NB4 (cell line): ENCODE measurements around the gene AMELX.

Experiments used
- DNase-seq: peaks from one replicate; pipeline ENCODE4 v3.0.0; 2010; ENCODE audit warnings: low read depth
- H3K4me3 ChIP-seq: one replicate; pipeline ENCODE4 v1.5.1; 2011; ENCODE audit warnings: mild to moderate bottlenecking, low read depth, low read length, moderate library complexity
- CTCF ChIP-seq: IDR thresholded peaks from one replicate; pipeline ENCODE4 v1.5.1; 2012; ENCODE audit warnings: low read depth, low read length
- MAX ChIP-seq: IDR thresholded peaks from 2 replicates; pipeline ENCODE4 v1.6.1; 2011; ENCODE audit warnings: low read depth, low read length
- MYC ChIP-seq: IDR thresholded peaks from 2 replicates; pipeline ENCODE4 v1.6.1; 2011; ENCODE audit warnings: low read depth, low read length
- POLR2A ChIP-seq: IDR thresholded peaks from 2 replicates; pipeline ENCODE4 v1.6.1; 2011; ENCODE audit warnings: mild to moderate bottlenecking; ENCODE audit not compliant: insufficient read length; ENCODE audit errors: extremely low read depth

AMELX gene

GRCh38 chrX:11309220-11309619 is 16.0 kb downstream of the AMELX start:
- DNase-seq: no peak
- no peak overlapping the region for H3K4me3 ChIP-seq
- TF ChIP-seq MYC: no peak

DNA sequence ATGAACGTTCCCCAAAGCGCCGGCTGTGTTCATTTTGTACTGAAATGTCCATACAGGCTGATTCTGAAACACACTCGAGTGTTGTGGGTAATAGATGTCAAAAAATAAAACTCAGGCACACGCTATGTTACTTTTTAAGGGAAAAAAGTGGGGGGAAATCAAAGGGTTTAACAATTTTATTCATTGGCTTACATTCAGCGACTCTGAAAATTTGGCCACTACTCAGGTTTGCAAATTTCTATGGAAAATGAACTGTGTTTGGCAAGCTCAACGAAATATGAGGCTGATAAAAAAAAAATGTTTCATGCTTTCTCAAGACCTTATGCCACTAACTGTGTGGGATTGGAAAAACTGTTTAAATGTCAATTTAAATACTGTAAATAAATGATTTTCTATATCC is 18.5 kb downstream of the AMELX start:
- no peak overlapping the region for H3K4me3 ChIP-seq

DNA sequence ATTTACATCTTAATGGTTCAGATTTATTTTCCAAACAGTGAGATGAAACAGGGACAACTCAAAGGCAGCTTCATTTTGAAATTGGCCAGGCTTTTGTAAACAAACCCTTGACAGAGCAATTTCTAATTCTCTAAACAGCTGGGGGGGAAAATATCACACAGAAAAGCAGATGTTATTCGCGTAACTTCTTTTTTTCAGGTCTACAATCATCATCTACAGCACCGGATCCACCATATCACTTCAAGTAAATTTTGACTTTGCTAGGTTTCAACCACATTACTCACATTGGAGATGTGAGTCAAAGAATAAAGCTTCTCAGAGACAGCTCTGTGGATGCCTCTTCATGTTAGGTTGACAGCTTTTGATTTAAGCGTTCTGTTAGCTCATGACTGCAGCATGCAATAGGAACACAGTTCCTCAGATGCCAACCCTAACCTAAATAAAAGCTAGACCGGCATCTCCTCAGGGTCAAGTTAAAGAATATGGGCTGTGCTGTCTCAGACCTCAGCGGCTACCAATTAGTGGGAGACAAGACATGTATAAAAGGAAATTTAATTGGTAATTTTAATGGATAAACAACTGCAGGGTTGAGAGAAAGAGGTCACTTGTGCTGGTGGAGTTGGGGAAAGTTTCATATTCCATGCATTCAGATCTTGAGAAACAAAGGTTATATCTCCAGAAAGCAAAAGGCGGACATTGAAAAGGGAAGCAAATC is 26.8 kb downstream of the AMELX start:
- H3K4me3 ChIP-seq: no peak overlapping the region
- no peak for TF ChIP-seq POLR2A
- no peak for TF ChIP-seq MAX
- no peak for TF ChIP-seq MYC
- TF ChIP-seq CTCF: no peak
- no peak for DNase-seq

More for the DNA sequence above, 18.5 kb downstream of the AMELX start:
- TF ChIP-seq MYC (no peak), CTCF (no peak), MAX (no peak), POLR2A (no peak)
- DNase-seq: no peak

DNA sequence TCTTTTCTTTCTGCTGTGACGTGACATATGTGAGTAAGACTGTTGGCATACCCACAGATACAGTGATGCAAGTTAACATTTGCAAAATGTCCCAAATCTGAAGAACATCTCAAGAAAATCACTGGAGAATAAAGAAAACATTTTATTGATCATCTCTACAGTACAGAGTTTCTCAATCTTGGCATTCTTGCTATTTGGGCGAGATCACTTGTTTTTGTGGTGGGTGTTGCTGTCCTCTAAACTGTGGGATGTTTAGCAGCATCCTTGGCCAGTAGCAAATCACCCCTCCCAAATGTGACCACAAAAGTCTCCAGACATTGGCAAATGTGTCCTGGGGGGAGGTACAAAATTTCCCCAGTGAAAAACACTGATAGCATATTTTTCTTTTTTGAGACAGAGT is 28.8 kb downstream of the AMELX start:
- no peak overlapping the region for H3K4me3 ChIP-seq
- DNase-seq: no peak
- TF ChIP-seq POLR2A: no peak
- no peak for TF ChIP-seq CTCF
- no peak for TF ChIP-seq MYC
- no peak for TF ChIP-seq MAX

DNA sequence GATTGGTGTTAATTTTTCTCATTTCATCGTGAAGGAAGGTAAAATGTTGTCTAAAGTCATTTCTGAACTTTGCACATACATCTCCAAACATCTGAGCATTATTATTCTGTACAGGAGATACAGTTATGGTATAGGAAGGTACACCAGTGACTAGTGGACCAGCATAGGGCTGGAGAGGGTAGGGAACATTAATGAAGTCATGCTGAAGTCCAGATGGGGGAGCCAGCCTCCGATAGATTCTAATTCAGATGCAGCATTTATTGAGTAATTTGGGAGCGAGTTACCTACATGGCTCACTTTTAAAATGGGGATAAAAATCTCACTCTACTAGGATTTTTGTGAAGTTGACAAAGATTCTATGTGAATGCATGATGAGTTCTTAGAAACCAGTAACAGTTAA is 34.9 kb downstream of the AMELX start:
- H3K4me3 ChIP-seq: no peak overlapping the region
- TF ChIP-seq POLR2A (no peak), CTCF (no peak), MAX (no peak)
- no peak for DNase-seq

DNA sequence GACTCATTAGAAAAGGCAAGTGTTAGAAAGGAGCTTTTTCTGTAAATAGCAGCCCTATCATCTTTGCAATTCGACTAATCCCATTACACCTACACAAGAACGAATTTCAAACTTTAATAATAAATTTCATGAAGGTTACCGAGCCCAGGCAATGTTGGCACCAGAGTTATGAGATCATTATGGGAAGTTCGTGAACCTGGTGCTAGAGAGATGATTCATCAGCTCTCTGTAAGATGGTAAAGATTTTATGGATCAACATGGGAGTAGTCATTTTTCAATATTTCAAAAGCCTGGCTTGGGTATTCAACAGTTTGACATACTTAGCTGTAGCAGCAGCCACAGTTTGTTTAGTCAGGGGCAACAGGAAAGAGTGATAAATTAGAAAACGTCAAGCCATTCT is 35.8 kb downstream of the AMELX start:
- H3K4me3 ChIP-seq: no peak overlapping the region
- no peak for DNase-seq
- TF ChIP-seq MYC: no peak
- no peak for TF ChIP-seq CTCF
